ENCODE results near the gene PTX4. TPM values are rescaled to one million over a fixed set of nuclear protein-coding genes. Genes with fewer than 3 reads are reported as not detected.

Gene PTX4
- total RNA-seq, 4 donors from 2014 or later = not detected

DNA sequence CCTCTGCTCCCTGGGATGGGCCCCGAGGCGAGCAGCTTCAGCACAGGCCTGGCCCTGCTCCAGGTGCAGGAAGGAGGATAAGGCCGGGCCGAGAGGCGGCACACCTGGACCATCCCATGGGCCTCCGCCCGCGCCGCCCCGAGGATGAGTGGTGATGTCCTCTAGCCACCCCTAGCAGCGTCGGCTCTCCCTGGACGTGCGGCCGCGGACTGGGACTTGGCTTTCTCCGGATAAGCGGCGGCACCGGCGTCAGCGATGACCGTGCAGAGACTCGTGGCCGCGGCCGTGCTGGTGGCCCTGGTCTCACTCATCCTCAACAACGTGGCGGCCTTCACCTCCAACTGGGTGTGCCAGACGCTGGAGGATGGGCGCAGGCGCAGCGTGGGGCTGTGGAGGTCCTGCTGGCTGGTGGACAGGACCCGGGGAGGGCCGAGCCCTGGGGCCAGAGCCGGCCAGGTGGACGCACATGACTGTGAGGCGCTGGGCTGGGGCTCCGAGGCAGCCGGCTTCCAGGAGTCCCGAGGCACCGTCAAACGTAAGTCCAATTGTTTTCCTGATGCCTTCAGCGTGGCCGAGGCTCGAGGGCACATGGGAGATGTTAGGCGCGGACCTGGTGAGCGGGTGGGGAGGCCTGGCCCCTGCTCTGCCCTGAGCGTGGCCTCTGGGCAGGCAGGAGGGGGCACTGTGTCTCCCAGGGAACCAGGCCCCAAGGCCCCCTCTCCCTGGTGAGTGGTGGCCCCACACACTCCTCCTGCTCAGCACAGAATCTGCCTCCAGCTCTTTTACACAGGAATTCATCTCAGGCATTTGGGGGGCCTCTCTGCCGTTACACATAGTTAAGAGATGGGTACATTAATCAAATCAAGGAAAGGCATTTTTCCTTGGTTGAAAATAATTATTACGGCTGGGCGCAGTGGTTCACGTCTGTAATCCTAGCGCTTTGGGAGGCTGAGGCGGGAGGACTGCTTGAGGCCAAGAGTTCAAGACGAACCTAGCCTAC lies 45.6 kb upstream of the PTX4 start:
- intact Hi-C loops (cut with DNase I; ENCODE audit: low total_unique reads) = no loop called here
- H3K4me3 ChIP-seq (ENCODE audit: low read depth, poor library complexity, severe bottlenecking) = peak overlapping the region; percentile 50
- TF ChIP-seq POLR2A (IDR thresholded peaks at IDR 0.05) = no peak
- TF ChIP-seq, protein P1, sequence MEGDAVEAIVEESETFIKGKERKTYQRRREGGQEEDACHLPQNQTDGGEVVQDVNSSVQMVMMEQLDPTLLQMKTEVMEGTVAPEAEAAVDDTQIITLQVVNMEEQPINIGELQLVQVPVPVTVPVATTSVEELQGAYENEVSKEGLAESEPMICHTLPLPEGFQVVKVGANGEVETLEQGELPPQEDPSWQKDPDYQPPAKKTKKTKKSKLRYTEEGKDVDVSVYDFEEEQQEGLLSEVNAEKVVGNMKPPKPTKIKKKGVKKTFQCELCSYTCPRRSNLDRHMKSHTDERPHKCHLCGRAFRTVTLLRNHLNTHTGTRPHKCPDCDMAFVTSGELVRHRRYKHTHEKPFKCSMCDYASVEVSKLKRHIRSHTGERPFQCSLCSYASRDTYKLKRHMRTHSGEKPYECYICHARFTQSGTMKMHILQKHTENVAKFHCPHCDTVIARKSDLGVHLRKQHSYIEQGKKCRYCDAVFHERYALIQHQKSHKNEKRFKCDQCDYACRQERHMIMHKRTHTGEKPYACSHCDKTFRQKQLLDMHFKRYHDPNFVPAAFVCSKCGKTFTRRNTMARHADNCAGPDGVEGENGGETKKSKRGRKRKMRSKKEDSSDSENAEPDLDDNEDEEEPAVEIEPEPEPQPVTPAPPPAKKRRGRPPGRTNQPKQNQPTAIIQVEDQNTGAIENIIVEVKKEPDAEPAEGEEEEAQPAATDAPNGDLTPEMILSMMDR (IDR thresholded peaks at IDR 0.05) = no peak
- DNase-seq (ENCODE audit: low spot score in 2 of 2) = no peak
- 14 to 72% methylated on average over 24 to 39 of the region's 57 CpGs for WGBS, 2 donors

DNA sequence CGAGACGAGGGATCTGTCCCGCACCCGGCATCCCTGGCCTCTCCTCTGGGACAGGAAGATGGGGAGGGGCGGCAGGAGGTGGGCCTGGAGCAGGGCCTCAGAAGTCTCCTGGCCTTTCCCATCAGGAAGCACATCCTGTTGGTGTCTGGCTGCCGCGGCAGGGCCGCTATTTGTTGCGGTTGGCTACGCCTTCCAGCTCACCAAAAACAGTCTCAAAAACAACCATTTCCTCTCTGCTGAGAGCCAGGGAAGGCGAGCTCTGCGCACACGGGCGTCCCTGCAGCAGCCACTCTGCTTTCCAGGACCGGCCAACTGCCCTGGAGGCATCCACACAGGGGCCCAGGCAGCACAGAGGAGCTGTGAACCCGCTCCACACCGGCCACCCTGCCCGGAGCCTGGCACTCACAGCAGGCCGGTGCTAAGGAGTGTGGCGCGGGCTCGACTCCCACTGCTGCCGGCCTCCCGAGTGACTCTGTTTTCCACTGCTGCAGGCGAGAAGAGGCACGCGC lies 44.8 kb upstream of the PTX4 start, which contains the start of gene TMEM204:
Gene TMEM204, plus strand, starts transcription at position 224 of the 509 bp plus-strand sequence. CDS start 610 bp downstream, outside the sequence.
- WGBS, 2 donors = 0 to 29% methylated on average over 14 to 27 of the region's 27 CpGs
- peak within 1 kb of the TSS; percentile 50 for H3K4me3 ChIP-seq (ENCODE audit: low read depth, poor library complexity, severe bottlenecking)
- peak; percentile 69 to 94 for DNase-seq (ENCODE audit: low spot score in 2 of 2)
- intact Hi-C loops (cut with DNase I; ENCODE audit: low total_unique reads) = no loop called here
- TF ChIP-seq POLR2A (IDR thresholded peaks at IDR 0.05) = no peak
- TF ChIP-seq, protein P1 (IDR thresholded peaks at IDR 0.05) = no peak

DNA sequence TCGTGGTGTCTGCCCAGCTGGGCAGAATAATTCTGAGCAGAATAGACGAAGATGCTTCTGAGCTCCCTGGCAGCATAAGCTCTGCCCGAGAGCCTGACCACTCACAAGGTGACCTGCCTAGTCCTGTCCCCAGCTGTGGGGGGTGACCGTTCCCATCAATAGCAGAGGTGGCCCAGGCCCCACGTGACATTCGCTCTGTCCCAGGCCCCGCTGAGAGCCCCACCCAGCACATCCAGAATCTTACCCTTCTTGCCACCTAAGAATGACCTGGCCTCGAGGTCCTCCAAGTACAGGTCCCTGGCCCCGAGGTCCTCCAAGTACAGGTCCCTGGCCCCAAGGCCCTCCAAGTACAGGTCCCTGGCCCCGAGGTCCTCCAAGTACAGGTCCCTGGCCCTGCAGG lies 44.0 kb upstream of the PTX4 start:
- intact Hi-C loops (cut with DNase I; ENCODE audit: low total_unique reads) = no loop called here
- WGBS, 2 donors = 53 to 69% methylated on average over 10 of the region's 10 CpGs
- TF ChIP-seq POLR2A (IDR thresholded peaks at IDR 0.05) = no peak
- TF ChIP-seq, protein P1 (IDR thresholded peaks at IDR 0.05) = no peak
- DNase-seq (ENCODE audit: low spot score in 2 of 2) = no peak
- no peak overlapping the region for H3K4me3 ChIP-seq (ENCODE audit: low read depth, poor library complexity, severe bottlenecking)

DNA sequence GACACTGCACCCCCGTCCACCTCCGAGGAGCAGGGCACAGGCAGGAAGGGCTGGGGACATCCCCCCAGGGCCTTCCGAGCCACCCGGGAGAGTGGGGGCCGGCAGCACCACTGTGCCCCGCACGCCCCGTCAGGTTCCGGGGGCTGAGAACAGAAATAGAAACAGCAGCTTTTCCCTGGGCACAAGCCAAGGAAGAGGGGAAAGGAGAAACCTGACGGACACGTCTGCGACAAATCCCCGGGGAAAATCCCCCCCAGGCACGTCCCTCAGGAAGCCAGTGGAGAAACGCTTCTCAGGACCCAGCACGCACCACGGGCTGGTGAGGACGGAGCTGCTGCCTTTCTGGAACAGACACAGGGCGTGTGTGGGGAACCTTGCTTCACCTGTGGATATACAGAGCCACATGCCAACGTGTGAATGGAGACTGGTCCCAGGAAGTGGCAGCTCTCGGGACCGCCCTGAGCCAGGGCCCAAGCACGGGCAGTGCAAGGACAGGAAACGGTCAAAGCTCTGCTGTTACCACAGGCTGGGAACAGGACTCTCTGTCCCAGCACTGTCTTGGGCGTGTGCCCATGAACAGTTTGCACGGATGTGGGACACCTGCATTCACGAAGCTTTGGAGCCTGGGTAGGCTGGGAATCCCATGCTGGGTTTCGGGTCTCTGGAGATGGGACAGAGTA lies 43.5 kb upstream of the PTX4 start:
- intact Hi-C loops (cut with DNase I; ENCODE audit: low total_unique reads) = no loop called here
- 24 to 38% methylated on average over 22 to 25 of the region's 28 CpGs for WGBS, 2 donors
- no peak overlapping the region for H3K4me3 ChIP-seq (ENCODE audit: low read depth, poor library complexity, severe bottlenecking)
- TF ChIP-seq, protein P1 (IDR thresholded peaks at IDR 0.05) = no peak
- no peak for TF ChIP-seq POLR2A (IDR thresholded peaks at IDR 0.05)
- DNase-seq (ENCODE audit: low spot score in 2 of 2) = peak; percentile 71 to 93

DNA sequence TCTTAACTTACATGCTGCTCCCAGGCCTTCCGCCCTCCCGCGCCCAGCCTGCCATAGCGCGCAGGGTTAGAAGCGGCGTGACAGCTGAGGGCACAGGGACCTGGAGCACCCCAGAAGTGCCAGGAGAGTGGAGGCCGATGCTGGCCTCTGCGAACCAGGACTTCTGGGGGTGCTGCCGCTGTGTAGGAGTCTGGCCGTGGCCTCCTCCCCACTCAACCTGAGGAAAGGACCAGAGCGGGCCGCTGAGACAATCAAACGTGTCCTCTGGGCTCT lies 42.8 kb upstream of the PTX4 start:
- 66 to 74% methylated on average over 13 to 14 of the region's 14 CpGs for WGBS, 2 donors
- TF ChIP-seq, protein P1 (IDR thresholded peaks at IDR 0.05) = no peak
- TF ChIP-seq POLR2A (IDR thresholded peaks at IDR 0.05) = no peak
- no peak overlapping the region for H3K4me3 ChIP-seq (ENCODE audit: low read depth, poor library complexity, severe bottlenecking)
- no peak for DNase-seq (ENCODE audit: low spot score in 2 of 2)
- intact Hi-C loops (cut with DNase I; ENCODE audit: low total_unique reads) = no loop called here

All from lower leg skin (tissue), 4 donors.